Kidney epithelial cell (primary cell): ENCODE results near the gene MGARP. TPM values are rescaled to one million over a fixed set of nuclear protein-coding genes. Genes with fewer than 3 reads are reported as not detected.

ENCODE experiments used
- DNase-seq: peaks from one replicate; pipeline ENCODE4 v3.0.0-alpha.2; 2010; ENCODE audit warnings: low read depth
- H3K27me3 ChIP-seq: 2 replicates; pipeline ENCODE4 v1.6.0; 2011; ENCODE audit warnings: low read length; ENCODE audit not compliant: control insufficient read depth, insufficient read depth
- H3K36me3 ChIP-seq: 2 replicates; pipeline ENCODE4 v1.5.1; 2011; ENCODE audit warnings: low read length; ENCODE audit not compliant: control insufficient read depth, insufficient read depth
- H3K4me3 ChIP-seq: 2 replicates; pipeline ENCODE4 v1.5.1; 2011; ENCODE audit warnings: low read depth, mild to moderate bottlenecking, control low read depth, low read length
- CTCF ChIP-seq: IDR thresholded peaks from 2 replicates; pipeline ENCODE4 v1.5.1; 2011; ENCODE audit warnings: mild to moderate bottlenecking, moderate library complexity, low read length, control low read depth, inconsistent platforms; ENCODE audit not compliant: insufficient read depth, poor library complexity, severe bottlenecking
- total RNA-seq: library from RNA; depleted of rRNA; stranded (reverse); fragments of >200 nt; gene quantifications from 2 replicates; pipeline ENCODE4 v1.2.3, GENCODE V29; 2015

The MGARP gene
- total RNA-seq, 1 donor from 2014 or later, result 0.08 TPM

DNA sequence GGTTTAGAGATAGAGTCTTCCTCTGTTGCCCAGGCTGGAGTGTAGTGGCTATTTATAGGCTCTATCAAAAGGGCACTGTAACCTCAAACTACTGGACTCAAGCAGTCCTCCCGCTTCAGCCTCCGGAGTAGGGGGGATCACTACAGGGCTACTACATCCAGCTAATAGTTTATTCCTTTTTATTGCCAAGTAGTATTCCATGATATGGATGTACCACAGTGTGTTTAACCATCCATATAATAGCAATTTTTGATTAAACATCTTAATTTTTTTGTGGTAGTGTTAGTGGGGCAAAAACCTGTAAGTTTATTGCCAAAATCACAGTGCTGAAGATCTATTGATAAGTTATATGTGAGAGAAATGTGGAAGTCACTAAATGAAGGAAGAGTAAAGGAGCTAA is 24.9 kb upstream of the MGARP start:
- TF ChIP-seq CTCF, result no peak
- no peak for DNase-seq
- H3K36me3 ChIP-seq, result peaks cover 1% of the 10 kb centered on the region
- H3K27me3 ChIP-seq, result no peaks in the 10 kb centered on the region
- no peak overlapping the region for H3K4me3 ChIP-seq

- H3K36me3 ChIP-seq, result peaks cover 1% of the 10 kb centered on the region
- TF ChIP-seq CTCF, result peak; percentile 32
- no peaks in the 10 kb centered on the region for H3K27me3 ChIP-seq
- peak within 1 kb of the TSS; percentile 98 for H3K4me3 ChIP-seq
- DNase-seq, result no peak
Measured at GRCh38 chr4:139301821-139302611, 22.0 kb upstream of the MGARP start, which contains the start of gene NDUFC1. Gene NDUFC1, minus strand, starts transcription at chr4:139302477. Its CDS starts 6,679 bp downstream, at chr4:139295798.

- peak within 1 kb of the TSS; percentile 98 for H3K4me3 ChIP-seq
- H3K36me3 ChIP-seq, result peaks cover 1% of the 10 kb centered on the region
- H3K27me3 ChIP-seq, result no peaks in the 10 kb centered on the region
- peak; percentile 86 for DNase-seq
- TF ChIP-seq CTCF, result no peak
Measured at GRCh38 chr4:139301113-139301820, 21.2 kb upstream of the MGARP start, which contains the start of gene NAA15. Gene NAA15, plus strand, starts transcription at chr4:139301505. Its CDS starts 273 bp downstream, at chr4:139301778.

DNA sequence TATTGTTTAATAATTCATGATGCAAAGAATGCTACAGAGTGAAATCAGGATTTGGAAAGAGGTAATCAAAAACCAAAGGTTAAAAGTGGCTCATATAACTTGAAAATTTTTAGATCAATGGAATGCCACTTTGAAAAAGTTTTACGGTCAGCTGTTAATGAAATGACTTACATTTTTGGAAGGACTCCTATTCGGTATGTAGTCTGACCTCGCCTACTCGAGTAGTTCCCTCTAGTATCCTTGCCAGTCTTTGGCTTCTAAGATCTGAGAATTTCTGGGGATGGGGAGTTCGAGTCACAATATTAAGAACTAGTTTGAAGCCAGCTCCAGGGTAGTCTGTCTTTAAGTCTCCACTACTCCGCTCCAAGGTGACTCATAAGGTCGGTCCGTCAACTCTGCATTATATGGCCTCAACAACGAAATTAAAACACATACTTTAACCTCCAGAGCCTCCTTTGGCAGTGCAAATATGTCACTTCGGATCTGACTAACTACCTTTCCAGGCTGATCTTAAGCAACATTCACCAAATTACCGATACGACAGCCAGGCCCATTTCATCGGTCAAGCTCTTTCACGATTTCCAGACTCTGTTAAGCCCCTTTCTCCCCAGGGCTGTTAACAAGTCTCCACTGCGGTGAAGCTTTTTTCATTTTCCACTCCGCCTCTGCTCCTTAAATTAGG is 20.5 kb upstream of the MGARP start:
- Histone ChIP-seq H3K27me3 (no peaks in the 10 kb centered on the region), H3K36me3 (peaks cover 1% of the 10 kb centered on the region), H3K4me3 (peak overlapping the region; percentile 98)
- no peak for TF ChIP-seq CTCF
- no peak for DNase-seq

DNA sequence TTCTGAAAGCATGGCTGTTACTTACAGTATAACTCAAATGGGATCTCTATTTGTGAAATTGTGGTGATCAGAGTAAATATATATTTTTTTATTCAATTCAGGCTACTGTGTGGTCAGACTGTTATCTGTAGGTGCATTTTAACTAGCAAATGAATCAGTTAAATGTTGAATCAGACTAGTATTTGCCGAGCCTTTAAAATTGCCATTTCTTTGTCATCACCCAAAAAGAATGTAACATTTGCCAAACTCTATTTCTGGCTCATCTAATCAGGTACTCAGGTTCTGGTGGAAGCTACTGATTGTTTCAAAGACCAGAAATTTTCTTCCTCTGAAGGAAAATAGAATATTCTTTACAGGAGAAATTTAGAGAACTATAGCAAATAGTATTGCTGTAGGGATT is 19.5 kb upstream of the MGARP start:
- TF ChIP-seq CTCF, result no peak
- Histone ChIP-seq H3K4me3 (no peak overlapping the region), H3K27me3 (no peaks in the 10 kb centered on the region), H3K36me3 (no peaks in the 10 kb centered on the region)
- no peak for DNase-seq
